GM21390 (cell line): ENCODE measurements around the gene ENTHD1.

ENCODE experiments used
- ATAC-seq: cut with Tn5 transposase; IDR thresholded peaks from one replicate; pipeline ENCODE4 v1.9.1; 2021; ENCODE audit not compliant: unreplicated experiment

ENTHD1 gene

GRCh38 chr22:39800790-39801520 lies 92.6 kb downstream of the ENTHD1 start:
- no peak for ATAC-seq

DNA sequence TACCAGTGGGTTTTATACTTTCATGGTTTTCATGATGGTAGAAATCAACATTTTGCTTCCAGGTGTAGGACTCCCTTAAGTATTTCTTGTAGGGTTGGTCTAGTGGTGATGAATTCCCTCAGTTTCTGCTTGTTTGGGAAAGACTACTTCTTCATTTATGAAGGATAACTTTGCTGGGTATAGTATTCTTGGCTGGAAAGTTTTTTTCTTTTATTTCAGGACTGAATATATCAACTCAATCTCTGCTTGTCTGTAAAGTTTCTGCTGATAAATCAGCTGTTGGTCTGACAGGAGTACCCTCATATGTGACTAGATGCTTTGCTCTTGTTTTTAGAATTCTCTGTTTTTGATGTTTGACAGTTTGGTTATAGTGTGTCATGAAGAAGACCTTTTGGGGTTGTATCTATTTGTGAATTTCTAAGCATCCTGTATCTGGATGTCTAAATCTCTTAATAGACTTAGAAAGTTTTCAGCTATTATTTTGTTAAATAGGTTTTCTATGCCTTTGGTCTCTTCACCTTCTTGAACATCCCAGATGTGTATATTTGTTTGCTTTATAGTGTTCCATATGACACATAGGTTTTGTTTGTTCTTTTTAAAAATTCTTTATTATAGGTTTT lies 95.9 kb downstream of the ENTHD1 start:
- ATAC-seq = no peak

- no peak for ATAC-seq
These were observed 103.8 kb downstream of the ENTHD1 start for GRCh38 chr22:39789788-39790187.

DNA sequence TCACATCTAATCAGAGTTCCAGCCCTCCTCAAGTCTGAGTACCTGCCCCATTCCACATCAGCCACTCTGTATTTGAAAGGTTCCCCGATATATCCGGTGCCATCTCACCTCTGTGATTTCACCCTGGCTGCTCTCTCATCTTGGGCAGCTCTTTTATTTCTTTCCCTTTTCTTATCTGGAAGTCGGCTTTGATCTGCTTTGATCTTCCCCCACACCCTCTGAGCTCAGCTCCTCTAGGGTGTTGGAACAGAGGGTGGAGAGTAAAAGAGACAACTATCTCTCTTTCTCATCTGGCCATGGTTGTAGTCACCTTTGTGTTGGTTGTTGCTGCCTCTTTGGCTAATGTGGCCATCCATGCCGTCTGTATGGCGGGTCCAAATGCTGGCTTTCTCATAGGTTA lies 108.3 kb downstream of the ENTHD1 start:
- no peak for ATAC-seq

GRCh38 chr22:39777716-39778454 lies 115.7 kb downstream of the ENTHD1 start:
- no peak for ATAC-seq

- ATAC-seq = no peak
These were observed 117.1 kb downstream of the ENTHD1 start for GRCh38 chr22:39776295-39777009.

GRCh38 chr22:39773976-39774539 lies 119.5 kb downstream of the ENTHD1 start:
- ATAC-seq = peak; percentile 80

GRCh38 chr22:39773503-39773902 lies 120.1 kb downstream of the ENTHD1 start:
- no peak for ATAC-seq

- ATAC-seq = no peak
These were observed 122.1 kb downstream of the ENTHD1 start for GRCh38 chr22:39771486-39771885.

GRCh38 chr22:39765661-39766060 lies 127.9 kb downstream of the ENTHD1 start:
- ATAC-seq = no peak

DNA sequence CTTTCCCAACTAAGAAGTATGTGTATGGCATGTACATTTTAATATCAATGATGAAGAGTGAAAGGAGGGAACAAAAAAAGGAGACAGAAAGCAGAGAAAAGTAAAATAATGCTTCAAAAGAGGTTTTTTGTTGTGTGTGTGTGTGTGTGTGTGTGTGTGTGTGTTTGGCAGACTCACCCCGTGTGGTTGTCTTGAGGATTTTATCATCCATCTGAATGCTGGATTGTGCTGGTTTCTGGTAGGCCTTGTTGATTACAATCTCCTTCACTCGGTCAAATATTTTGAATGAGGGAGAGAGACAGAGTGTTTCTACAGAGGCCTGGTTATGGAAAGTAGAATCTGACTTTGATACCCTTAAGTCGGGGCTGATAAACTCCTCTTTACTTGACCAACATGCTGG lies 128.5 kb downstream of the ENTHD1 start:
- no peak for ATAC-seq

DNA sequence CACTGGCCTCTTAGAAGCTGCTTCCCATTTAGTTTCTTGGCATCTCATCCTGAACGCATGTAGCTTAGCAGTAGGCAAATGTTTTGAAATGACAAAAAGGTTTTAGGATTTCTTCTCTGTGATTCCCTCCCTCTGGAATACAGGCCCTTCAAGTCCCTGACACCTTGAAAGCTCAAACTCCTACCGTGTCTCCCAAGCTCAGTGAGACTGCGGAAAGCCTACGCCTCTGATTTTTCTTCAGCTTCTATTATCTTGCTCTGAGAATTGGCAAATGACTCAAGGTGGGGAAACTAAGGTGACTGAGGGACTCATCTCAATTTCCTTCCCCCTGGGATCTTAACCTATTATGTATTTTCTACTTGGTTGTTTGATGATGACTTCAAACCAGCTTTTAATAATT lies 130.3 kb downstream of the ENTHD1 start:
- ATAC-seq = no peak

GRCh38 chr22:39750759-39751158 lies 142.8 kb downstream of the ENTHD1 start:
- ATAC-seq = no peak

DNA sequence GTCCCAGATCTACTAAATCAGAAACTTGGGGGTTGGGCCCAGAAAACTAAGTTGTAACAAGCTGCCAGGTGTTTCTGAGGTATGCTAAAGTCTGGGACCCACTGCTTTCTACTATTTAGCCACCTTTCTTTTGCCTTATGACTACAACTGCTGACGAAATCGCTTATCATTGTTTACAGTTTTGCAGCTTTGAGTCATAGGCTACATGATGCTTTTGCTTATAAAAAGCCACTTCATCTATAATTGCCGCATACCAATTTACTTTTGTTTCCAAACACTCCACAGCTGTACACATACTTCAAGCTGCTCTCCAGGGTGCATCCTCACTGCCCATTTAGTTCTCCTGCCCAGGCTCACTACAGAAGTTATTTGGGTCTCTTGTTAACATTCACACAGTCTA lies 144.7 kb downstream of the ENTHD1 start:
- no peak for ATAC-seq

DNA sequence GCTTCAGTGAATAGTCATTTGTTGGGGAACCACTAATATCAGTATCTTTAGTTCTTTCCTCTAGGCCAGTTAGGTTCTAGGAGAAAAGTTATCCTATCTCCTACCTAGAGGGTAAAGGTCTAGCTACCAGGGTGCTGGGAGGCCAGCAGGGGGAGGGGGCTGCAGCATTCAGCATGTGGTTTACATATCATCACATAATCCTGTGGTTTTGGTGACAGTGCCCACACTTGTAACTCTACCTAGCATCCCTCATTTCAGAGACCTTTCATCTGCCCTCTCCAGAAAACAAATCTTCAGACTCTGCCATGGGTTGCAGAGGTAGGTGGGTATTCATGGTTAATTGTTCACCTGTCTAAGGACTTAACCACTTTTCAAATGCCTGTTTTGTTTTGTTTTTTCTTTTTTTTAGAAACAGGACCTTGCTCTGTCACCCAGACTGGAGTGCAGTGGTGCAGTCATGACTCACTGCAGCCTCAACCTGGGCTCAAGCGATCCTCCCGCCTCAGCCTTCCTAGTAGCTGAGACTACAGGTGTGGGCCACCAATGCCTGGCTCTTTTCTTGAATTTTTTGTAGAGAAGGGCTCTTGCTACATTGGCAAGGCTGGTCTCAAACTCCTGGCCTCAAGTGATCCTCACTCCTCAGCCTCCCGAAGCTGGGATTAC lies 146.8 kb downstream of the ENTHD1 start:
- ATAC-seq = no peak

DNA sequence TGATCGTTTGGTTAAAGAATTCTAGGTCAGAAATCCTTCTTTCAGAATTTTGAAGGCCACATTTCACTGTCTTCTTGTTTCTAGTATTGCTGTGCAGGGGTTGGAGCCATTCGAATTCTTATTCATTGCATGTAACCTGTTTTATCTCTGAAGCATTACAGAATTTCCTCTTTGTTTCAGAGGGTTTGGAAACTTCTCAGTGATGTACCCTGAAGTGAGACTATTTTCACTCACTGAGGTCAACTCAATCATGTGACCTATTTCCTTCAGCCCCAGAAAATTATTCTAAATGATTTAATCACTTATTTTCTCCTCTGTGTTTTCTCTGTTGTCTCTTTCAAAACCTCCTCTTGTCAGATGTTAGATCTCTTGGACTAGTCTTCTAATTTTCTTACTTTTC lies 147.8 kb downstream of the ENTHD1 start:
- no peak for ATAC-seq

DNA sequence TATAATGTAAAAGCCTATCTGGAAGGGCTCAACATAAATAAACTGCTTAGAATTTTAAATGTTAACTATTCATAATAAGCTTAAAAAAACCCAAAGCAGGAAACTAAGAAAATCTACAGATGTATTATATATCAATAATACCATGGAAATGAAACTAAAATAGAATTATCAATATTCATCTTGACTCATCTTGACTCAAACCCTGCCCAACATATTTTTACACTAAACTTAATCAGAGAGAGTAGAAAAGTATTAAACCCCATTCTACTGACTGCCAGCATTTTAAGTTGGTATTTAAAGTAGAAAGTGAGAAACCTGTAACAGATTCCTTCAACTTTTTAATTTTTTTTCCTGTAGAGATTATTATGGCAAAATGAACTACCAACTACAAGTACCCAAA lies 149.2 kb downstream of the ENTHD1 start:
- no peak for ATAC-seq

- no peak for ATAC-seq
These were observed 149.6 kb downstream of the ENTHD1 start for GRCh38 chr22:39743935-39744334.

DNA sequence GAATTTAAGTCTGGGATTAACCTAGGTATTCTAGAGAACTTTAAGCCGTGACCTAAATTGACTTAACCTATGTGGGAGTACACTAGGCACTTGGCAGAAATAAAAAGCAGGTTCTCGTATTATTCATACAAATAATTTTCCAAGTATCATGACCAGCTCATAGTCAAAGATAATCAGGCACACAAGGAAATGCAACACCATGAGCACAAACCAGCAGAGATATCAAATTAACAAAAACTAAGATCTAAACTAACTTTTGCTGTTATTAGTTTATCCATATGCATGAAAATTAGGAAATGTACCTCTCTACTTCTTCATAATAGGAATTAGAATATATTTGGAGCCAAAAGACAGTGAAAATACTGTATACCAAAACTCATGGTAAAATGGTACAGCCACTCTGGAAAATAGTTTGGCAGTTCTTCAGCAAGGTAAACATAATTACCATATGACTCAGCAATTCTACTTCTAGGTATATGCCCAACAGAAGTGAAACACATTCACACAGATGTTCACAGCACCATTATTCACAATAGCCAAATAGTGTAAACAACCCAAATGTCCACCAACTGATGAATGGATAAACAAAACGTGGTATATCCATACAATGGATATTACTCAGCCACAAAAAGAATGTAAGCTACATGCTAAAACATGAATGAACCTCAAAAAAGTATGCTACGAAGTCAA lies 154.1 kb downstream of the ENTHD1 start:
- no peak for ATAC-seq

DNA sequence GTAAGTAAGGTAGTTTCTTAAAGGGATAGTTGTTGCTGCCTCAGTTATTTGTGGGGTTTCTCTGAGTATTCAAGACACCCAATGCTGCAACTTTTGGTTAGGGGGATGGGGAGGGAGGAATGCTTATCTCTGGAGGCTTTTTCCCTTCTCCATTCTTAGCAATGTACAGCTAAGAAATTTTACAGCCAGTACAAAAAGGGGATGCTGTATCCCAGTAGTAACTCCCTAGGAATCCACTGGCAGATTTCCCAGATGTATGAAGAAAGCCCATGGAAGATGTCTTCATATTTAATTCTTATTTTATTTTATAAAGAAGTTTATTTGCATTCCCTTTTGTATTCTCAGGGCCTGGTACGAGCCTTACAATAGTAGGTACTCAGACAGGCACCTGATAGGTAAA lies 154.8 kb downstream of the ENTHD1 start:
- ATAC-seq = no peak
